ENCODE results near the gene HAPLN1.

HAPLN1 gene

GRCh38 chr5:83720836-83721537, at the start of gene HAPLN1:
Gene HAPLN1 (minus strand): TSS chr5:83720855. CDS start chr5:83673523, 47,332 bp downstream.
- no peak within 1 kb of the TSS for H3K4me3 ChIP-seq (ENCODE audit: low read depth, low read length)
- no peak for DNase-seq (ENCODE audit: low read depth)
- TF ChIP-seq CTCF (IDR thresholded peaks at IDR 0.05; ENCODE audit: low read depth, low read length) (no peak), MAX (IDR thresholded peaks at IDR 0.05; ENCODE audit: low read depth, low read length) (no peak), MYC (IDR thresholded peaks at IDR 0.05; ENCODE audit: low read depth, low read length) (no peak), POLR2A (IDR thresholded peaks at IDR 0.05; ENCODE audit: extremely low read depth, insufficient read length) (no peak)

- no peak overlapping the region for H3K4me3 ChIP-seq (ENCODE audit: low read depth, low read length)
- peak; percentile 8 for DNase-seq (ENCODE audit: low read depth)
- no peak for TF ChIP-seq MYC (IDR thresholded peaks at IDR 0.05; ENCODE audit: low read depth, low read length)
Measured at GRCh38 chr5:83767409-83767992, 46.8 kb upstream of the HAPLN1 start.

GRCh38 chr5:83764101-83764500, 43.4 kb upstream of the HAPLN1 start:
- no peak overlapping the region for H3K4me3 ChIP-seq (ENCODE audit: low read depth, low read length)
- DNase-seq (ENCODE audit: low read depth), result no peak
- TF ChIP-seq POLR2A (IDR thresholded peaks at IDR 0.05; ENCODE audit: extremely low read depth, insufficient read length) (no peak), CTCF (IDR thresholded peaks at IDR 0.05; ENCODE audit: low read depth, low read length) (no peak), MAX (IDR thresholded peaks at IDR 0.05; ENCODE audit: low read depth, low read length) (no peak), MYC (IDR thresholded peaks at IDR 0.05; ENCODE audit: low read depth, low read length) (no peak)

- no peak overlapping the region for H3K4me3 ChIP-seq (ENCODE audit: low read depth, low read length)
- TF ChIP-seq POLR2A (IDR thresholded peaks at IDR 0.05; ENCODE audit: extremely low read depth, insufficient read length), result no peak
- DNase-seq (ENCODE audit: low read depth), result no peak
Measured at GRCh38 chr5:83760579-83760978, 39.9 kb upstream of the HAPLN1 start.

GRCh38 chr5:83752700-83753099, 32.0 kb upstream of the HAPLN1 start:
- no peak for TF ChIP-seq POLR2A (IDR thresholded peaks at IDR 0.05; ENCODE audit: extremely low read depth, insufficient read length)
- TF ChIP-seq CTCF (IDR thresholded peaks at IDR 0.05; ENCODE audit: low read depth, low read length), result no peak
- TF ChIP-seq MYC (IDR thresholded peaks at IDR 0.05; ENCODE audit: low read depth, low read length), result no peak
- H3K4me3 ChIP-seq (ENCODE audit: low read depth, low read length), result no peak overlapping the region
- no peak for DNase-seq (ENCODE audit: low read depth)

GRCh38 chr5:83751201-83751600, 30.5 kb upstream of the HAPLN1 start:
- H3K4me3 ChIP-seq (ENCODE audit: low read depth, low read length), result no peak overlapping the region
- no peak for DNase-seq (ENCODE audit: low read depth)
- no peak for TF ChIP-seq MAX (IDR thresholded peaks at IDR 0.05; ENCODE audit: low read depth, low read length)
- no peak for TF ChIP-seq MYC (IDR thresholded peaks at IDR 0.05; ENCODE audit: low read depth, low read length)
- TF ChIP-seq CTCF (IDR thresholded peaks at IDR 0.05; ENCODE audit: low read depth, low read length), result no peak
- no peak for TF ChIP-seq POLR2A (IDR thresholded peaks at IDR 0.05; ENCODE audit: extremely low read depth, insufficient read length)

- DNase-seq (ENCODE audit: low read depth), result no peak
- TF ChIP-seq MYC (IDR thresholded peaks at IDR 0.05; ENCODE audit: low read depth, low read length), result no peak
- TF ChIP-seq POLR2A (IDR thresholded peaks at IDR 0.05; ENCODE audit: extremely low read depth, insufficient read length), result no peak
- TF ChIP-seq MAX (IDR thresholded peaks at IDR 0.05; ENCODE audit: low read depth, low read length), result no peak
- TF ChIP-seq CTCF (IDR thresholded peaks at IDR 0.05; ENCODE audit: low read depth, low read length), result no peak
- no peak overlapping the region for H3K4me3 ChIP-seq (ENCODE audit: low read depth, low read length)
Measured at GRCh38 chr5:83750749-83751148, 30.1 kb upstream of the HAPLN1 start.
